ENCODE data around the gene ANO2.

- TF ChIP-seq POLR2A (IDR thresholded peaks at IDR 0.05; ENCODE audit: low read length): no peak
- no peak for TF ChIP-seq GATA1 (IDR thresholded peaks at IDR 0.05; ENCODE audit: low read depth, low read length)
Observed at GRCh38 chr12:5797661-5798060, 147.4 kb downstream of the ANO2 start.
